Measurements from ENCODE around the gene ADRA2C.

DNA sequence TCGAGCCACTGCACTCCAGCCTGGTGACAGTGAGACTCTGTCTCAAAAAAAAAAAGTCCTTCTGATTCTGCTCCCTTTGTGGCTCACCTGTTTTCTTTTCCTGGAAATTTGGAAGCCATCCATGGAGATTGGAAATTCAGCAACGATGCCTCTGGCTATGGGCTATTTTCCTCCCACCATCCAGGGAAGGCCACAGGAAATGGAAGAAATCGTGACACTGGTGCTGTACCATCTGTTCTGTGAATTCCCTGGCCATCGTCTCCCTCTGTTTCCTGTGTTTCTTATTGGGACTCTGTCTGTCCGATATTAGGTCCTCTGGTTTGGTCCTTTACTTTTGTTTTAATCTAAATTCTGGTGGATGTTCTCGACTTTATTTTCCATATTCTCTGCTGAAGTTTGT, 29.4 kb upstream of the ADRA2C start:
- TF ChIP-seq, protein P1, sequence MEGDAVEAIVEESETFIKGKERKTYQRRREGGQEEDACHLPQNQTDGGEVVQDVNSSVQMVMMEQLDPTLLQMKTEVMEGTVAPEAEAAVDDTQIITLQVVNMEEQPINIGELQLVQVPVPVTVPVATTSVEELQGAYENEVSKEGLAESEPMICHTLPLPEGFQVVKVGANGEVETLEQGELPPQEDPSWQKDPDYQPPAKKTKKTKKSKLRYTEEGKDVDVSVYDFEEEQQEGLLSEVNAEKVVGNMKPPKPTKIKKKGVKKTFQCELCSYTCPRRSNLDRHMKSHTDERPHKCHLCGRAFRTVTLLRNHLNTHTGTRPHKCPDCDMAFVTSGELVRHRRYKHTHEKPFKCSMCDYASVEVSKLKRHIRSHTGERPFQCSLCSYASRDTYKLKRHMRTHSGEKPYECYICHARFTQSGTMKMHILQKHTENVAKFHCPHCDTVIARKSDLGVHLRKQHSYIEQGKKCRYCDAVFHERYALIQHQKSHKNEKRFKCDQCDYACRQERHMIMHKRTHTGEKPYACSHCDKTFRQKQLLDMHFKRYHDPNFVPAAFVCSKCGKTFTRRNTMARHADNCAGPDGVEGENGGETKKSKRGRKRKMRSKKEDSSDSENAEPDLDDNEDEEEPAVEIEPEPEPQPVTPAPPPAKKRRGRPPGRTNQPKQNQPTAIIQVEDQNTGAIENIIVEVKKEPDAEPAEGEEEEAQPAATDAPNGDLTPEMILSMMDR (IDR thresholded peaks at IDR 0.05; ENCODE audit: poor library complexity), result no peak
- no peak for TF ChIP-seq EZH2phosphoT487 (IDR thresholded peaks at IDR 0.05; ENCODE audit: low read depth, severe bottlenecking, unreplicated experiment)

Data from hepatocyte (in vitro differentiated cells).